HG03558 (cell line): ENCODE results near the gene TRPV4.
"Not testable (repeated sequence)": the region's sequence is repeated elsewhere in the genome, so short reads cannot be mapped to it uniquely, and the experiment has no call there.

ENCODE experiments used
- ATAC-seq: cut with Tn5 transposase; IDR thresholded peaks from one replicate; pipeline ENCODE4 v1.9.1; 2021; ENCODE audit warnings: moderate number of reproducible peaks; ENCODE audit not compliant: unreplicated experiment; ENCODE audit errors: extremely low read depth

Gene TRPV4

DNA sequence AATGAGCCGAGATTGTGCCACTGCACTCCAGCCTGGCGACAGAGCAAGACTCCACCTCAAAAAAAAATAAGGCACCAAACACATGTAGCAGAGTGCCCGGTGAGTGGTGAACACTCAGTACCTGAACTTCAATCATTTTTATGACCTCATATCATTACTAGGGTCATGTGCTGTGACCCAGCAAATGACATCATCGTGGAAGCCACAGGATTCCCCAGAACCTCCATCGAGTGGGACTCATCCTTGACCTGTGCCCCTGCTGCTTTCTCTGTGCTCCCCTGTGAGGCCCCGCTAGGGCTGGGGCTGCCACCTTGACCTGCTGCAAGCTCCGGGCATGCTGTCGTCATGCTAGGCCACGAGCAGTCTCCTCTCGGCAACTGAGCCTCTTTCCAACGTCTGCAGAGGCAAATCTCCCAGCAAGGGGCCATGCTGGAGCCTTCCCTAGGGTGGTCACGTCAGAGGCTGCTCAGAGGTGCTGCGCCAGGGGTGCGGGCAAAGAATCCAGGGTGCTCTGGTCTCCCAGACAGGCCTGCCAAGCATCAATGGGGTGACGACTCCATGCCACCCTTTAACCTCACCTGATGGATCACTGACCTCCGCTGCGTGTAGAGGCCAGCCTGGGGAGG lies 28.6 kb upstream of the TRPV4 start:
- no peak for ATAC-seq

DNA sequence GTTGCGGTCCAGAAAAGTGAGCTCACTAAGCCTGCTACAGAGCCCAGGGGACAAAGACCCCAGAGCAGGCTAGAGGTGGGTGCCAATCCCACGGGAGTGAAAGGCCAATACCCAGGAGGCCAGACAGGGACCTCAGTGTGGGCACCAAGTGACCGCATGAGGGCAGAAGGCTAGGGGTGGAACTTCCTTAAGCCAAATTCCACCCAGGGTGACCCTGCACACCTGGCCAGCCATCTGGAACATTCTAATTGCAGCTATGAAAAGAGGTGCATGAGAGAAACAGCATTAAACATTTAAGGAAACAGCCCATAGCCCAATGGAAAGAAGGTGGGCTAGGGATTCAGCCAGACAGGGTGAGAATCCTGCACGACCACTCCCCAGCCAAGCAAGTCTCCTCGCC lies 27.8 kb upstream of the TRPV4 start:
- ATAC-seq: no peak

- ATAC-seq: no peak
These were observed 25.6 kb upstream of the TRPV4 start for GRCh38 chr12:109858764-109859163.

DNA sequence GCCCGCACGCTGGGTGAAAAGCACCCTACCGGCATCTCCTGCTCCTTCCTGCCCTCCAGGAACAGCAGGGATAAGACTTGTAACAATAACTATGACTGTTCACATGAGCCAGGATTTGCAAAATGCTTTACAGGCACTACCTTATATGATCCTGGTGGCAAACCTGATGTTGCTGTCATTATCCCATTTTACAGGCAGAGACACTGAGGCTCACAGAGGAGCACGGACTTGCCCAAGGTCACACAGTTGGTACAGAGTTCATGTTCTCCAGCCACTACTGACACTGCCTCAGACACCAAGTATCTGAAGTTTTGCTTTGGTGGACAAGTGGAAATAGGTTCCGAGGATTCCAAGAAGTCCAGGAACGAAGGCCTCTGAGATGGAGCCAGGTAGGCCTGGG lies 24.5 kb upstream of the TRPV4 start:
- ATAC-seq: no peak

GRCh38 chr12:109855377-109855776 lies 22.2 kb upstream of the TRPV4 start:
- no peak for ATAC-seq

GRCh38 chr12:109850518-109850917 lies 17.3 kb upstream of the TRPV4 start:
- not testable (repeated sequence) for ATAC-seq

GRCh38 chr12:109847142-109847735 lies 14.0 kb upstream of the TRPV4 start:
- no peak for ATAC-seq

- ATAC-seq: no peak
These were observed 12.6 kb upstream of the TRPV4 start for GRCh38 chr12:109845824-109846205.

GRCh38 chr12:109844983-109845823 lies 12.0 kb upstream of the TRPV4 start:
- no peak for ATAC-seq

- ATAC-seq: no peak
These were observed 10.9 kb upstream of the TRPV4 start for GRCh38 chr12:109844091-109844490.

- no peak for ATAC-seq
These were observed 8.8 kb upstream of the TRPV4 start for GRCh38 chr12:109842021-109842420.

- ATAC-seq: no peak
These were observed 8.2 kb upstream of the TRPV4 start for GRCh38 chr12:109841356-109841755.

DNA sequence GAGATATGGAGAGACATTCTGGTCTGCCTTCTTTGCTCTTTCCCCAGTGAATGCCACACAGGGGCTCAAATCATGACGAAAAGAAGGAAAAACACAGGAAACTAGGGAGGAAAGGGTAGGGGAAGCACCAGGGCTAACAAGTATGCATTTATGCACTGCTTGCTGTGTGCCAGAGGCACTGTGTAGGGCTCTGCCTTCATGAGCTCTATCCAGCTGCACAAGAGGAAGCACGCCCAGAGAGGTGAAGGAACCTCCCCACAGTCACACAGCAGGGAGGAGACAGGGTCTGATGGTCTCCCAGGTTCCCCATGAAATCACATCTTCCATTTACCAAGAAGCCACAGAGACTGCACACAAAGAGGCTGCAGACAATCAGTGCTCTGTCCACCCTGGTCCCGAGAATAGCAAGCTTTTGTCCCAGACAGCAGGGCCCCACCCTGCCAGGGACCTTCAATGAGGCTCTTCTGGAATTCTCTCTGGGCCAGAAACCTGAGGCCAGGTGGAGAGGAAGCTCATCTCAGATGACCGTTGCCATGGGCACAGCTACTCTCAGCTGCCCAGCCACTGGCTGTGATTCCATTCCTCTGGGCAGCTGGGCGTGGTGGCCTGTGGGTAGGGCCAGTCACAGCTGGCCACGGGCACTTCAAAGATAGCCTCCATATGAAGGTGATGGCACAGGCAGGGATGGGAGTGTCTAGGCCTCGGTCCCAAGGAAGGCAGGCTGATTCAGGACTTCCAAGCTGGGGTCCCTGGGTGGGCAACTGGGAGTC lies 7.3 kb upstream of the TRPV4 start:
- ATAC-seq: no peak

- no peak for ATAC-seq
These were observed 6.2 kb upstream of the TRPV4 start for GRCh38 chr12:109839444-109839843.

- no peak for ATAC-seq
These were observed 3.7 kb upstream of the TRPV4 start for GRCh38 chr12:109836916-109837315.

GRCh38 chr12:109835827-109836226 lies 2.6 kb upstream of the TRPV4 start:
- no peak for ATAC-seq

DNA sequence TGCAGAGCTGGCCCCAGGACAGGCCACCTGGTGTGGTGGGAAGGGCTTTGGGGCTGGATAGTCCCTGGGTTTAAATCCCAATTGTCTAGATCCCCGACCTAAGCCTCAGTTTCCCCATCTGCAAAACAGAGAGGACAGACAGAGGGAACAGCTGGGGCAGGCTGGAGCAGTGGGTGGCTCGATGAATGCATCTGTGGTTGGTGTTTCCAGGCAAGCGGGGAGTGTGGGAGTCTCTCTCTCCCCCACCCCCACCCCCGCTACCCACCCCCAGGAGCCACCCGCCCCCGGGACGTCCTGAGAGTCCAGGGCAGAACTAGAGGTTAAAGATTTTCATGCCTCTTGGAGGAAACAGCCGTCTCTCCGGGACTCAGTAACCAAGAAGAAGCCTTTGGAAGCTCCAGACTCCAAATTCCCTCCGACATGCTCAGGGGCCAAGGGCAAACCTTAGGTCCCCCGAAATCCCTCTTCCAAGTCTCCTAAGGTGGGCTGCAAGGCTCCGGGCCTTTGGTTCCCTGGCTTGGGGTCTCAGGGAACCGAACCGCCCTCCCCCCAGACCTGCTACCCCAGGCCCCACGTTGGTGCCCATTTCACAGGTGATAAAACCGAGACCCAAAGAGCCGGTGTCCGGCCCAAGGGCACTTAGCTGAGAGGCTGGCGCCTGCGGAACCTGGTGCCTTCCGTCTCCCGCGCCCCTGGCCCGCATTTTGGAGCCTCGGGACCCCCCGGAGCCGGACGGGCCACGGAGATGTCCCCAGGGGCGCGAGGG lies 474 bp downstream of the TRPV4 start:
- no peak for ATAC-seq

- no peak for ATAC-seq
These were observed 1.3 kb downstream of the TRPV4 start for GRCh38 chr12:109831929-109832328.

DNA sequence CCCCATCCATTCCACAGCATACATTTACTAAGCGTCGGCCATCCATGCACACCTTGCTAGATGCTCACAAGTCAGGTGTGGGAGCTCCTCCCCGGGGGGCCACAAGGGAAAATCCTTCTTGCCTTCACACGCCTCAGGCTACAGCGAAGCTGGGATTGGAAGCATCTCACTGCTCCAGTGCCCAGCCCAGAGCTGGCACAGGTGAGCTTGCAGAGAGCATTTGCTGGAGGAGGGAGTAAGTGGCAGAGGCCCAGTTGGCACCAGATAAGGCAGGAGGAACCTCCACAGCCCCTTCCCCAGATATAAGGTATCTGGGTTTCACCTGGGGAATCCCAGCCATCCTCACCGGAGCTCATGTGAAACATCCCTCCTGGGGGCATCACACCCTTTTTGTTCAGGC lies 1.8 kb downstream of the TRPV4 start:
- no peak for ATAC-seq

GRCh38 chr12:109830718-109831117 lies 2.5 kb downstream of the TRPV4 start:
- no peak for ATAC-seq
